GM21529 (cell line): ENCODE measurements around the gene RUNX2.
"Not testable (repeated sequence)": the region's sequence is repeated elsewhere in the genome, so short reads cannot be mapped to it uniquely, and the experiment has no call there.

ENCODE experiments used
- ATAC-seq: cut with Tn5 transposase; IDR thresholded peaks from one replicate; pipeline ENCODE4 v1.9.1; 2021; ENCODE audit not compliant: unreplicated experiment

The RUNX2 gene

GRCh38 chr6:45548657-45549515 lies 220.8 kb downstream of the RUNX2 start:
- ATAC-seq, result peak; percentile 99

GRCh38 chr6:45552536-45552935 lies 224.4 kb downstream of the RUNX2 start:
- no peak for ATAC-seq

GRCh38 chr6:45553730-45554344 lies 225.7 kb downstream of the RUNX2 start:
- no peak for ATAC-seq

GRCh38 chr6:45554591-45554990 lies 226.5 kb downstream of the RUNX2 start:
- no peak for ATAC-seq

- no peak for ATAC-seq
These were observed 228.0 kb downstream of the RUNX2 start for GRCh38 chr6:45555981-45556771.

GRCh38 chr6:45556828-45557227 lies 228.7 kb downstream of the RUNX2 start:
- ATAC-seq, result no peak

- no peak for ATAC-seq
These were observed 229.3 kb downstream of the RUNX2 start for GRCh38 chr6:45557454-45557853.

- peak; percentile 63 for ATAC-seq
These were observed 230.7 kb downstream of the RUNX2 start for GRCh38 chr6:45558858-45559257.

- not testable (repeated sequence) for ATAC-seq
These were observed 232.2 kb downstream of the RUNX2 start for GRCh38 chr6:45560321-45560820.

- no peak for ATAC-seq
These were observed 234.0 kb downstream of the RUNX2 start for GRCh38 chr6:45562171-45562570.

- ATAC-seq, result no peak
These were observed 234.9 kb downstream of the RUNX2 start for GRCh38 chr6:45563041-45563440.

GRCh38 chr6:45563844-45564243 lies 235.7 kb downstream of the RUNX2 start:
- no peak for ATAC-seq

GRCh38 chr6:45566882-45567281 lies 238.8 kb downstream of the RUNX2 start:
- ATAC-seq, result no peak

GRCh38 chr6:45567879-45568278 lies 239.7 kb downstream of the RUNX2 start:
- no peak for ATAC-seq

GRCh38 chr6:45568626-45569025 lies 240.5 kb downstream of the RUNX2 start:
- no peak for ATAC-seq

- ATAC-seq, result no peak
These were observed 241.2 kb downstream of the RUNX2 start for GRCh38 chr6:45569210-45569945.

GRCh38 chr6:45571159-45571558 lies 243.0 kb downstream of the RUNX2 start:
- ATAC-seq, result no peak

GRCh38 chr6:45572833-45573232 lies 244.7 kb downstream of the RUNX2 start:
- no peak for ATAC-seq

GRCh38 chr6:45574014-45574461 lies 245.9 kb downstream of the RUNX2 start:
- no peak for ATAC-seq

- ATAC-seq, result no peak
These were observed 246.8 kb downstream of the RUNX2 start for GRCh38 chr6:45574885-45575284.
